GM12878 (cell line): Measurements from ENCODE around the gene ZNF496. TPM values are rescaled to one million over a fixed set of nuclear protein-coding genes. Genes with fewer than 3 reads are reported as not detected.

Experiments
- ATAC-seq: fragments of 200-7000 bp; cut with Tn5 transposase; 3 replicates; pipeline ENCODE4 v1.9.1; 2020; ENCODE audit warnings: mild to moderate bottlenecking, moderate library complexity
- BruUV-seq: library from RNA; stranded (reverse); fragments of 400-500 nt; replicated peaks from 2 replicates; lab custom pipeline; 2021; lab: Mats Ljungman, UMichigan
- CTCF ChIA-PET: fragments of 300-600 bp; sonication (Branson Sonifier 250); formaldehyde crosslinking; extraction: SDS; loops from one replicate; lab custom pipeline; 2021; ENCODE audit warnings: inconsistent platforms; lab: Yijun Ruan, JAX
- POLR2A ChIA-PET: fragments of 350-600 bp; formaldehyde crosslinking; extraction: SDS; loops from one replicate; lab custom pipeline; 2021; ENCODE audit warnings: inconsistent platforms; lab: Charles Lee
- RAD21 ChIA-PET: fragments of 300-600 bp; sonication (Branson Sonifier 250); formaldehyde crosslinking; loops from one replicate; lab custom pipeline; 2023; ENCODE audit warnings: antibody characterized with exemption; ENCODE audit not compliant: unreplicated experiment; lab: Charles Lee
- SMC1A ChIA-PET: fragments of 300-600 bp; sonication (Branson Sonifier 250); formaldehyde crosslinking; loops from one replicate; lab custom pipeline; 2023; ENCODE audit not compliant: unreplicated experiment, uncharacterized antibody; lab: Charles Lee
- DNase-seq: peaks from one replicate; pipeline ENCODE4 v3.0.0-alpha.2; 2011; ENCODE audit warnings: low read depth, low spot score
- FAIRE-seq: peaks from 3 replicates; lab custom pipeline; 2011; peaks lifted over from hg19 to GRCh38; lab: Jason Lieb, UNC
- H2AFZ ChIP-seq: 2 replicates; pipeline ENCODE4 v1.6.0; 2011; ENCODE audit warnings: low read depth, low read length, control low read depth; ENCODE audit not compliant: control insufficient read depth
- H3K27ac ChIP-seq: 2 replicates; pipeline ENCODE4 v1.5.1; 2011; ENCODE audit warnings: control low read depth; ENCODE audit not compliant: control insufficient read depth, insufficient read depth
- H3K27me3 ChIP-seq, 2 experiments: replicated peaks in 1 of 2; 2 replicates each; pipeline versions ENCODE4 v1.6.0 to v1.6.1; 2011; ENCODE audit warnings: low read length in 1 of 2; ENCODE audit not compliant: control insufficient read depth in 2 of 2, insufficient read depth in 2 of 2
- H3K36me3 ChIP-seq, 2 experiments: 2 replicates each; pipeline ENCODE4 v1.5.1; 2011; ENCODE audit warnings: low read length in 1 of 2; ENCODE audit not compliant: control insufficient read depth in 2 of 2, insufficient read depth in 2 of 2
- H3K4me1 ChIP-seq: 2 replicates; pipeline ENCODE4 v1.6.1; 2011; ENCODE audit warnings: mild to moderate bottlenecking, low read length, moderate library complexity, mixed read lengths; ENCODE audit not compliant: control insufficient read depth, insufficient read depth
- H3K4me2 ChIP-seq: 2 replicates; pipeline ENCODE4 v1.6.0; 2011; ENCODE audit warnings: control low read depth; ENCODE audit not compliant: control insufficient read depth, insufficient read depth
- H3K4me3 ChIP-seq: fragments of 200-600 bp; sonication (generic); 2 replicates; pipeline ENCODE4 v1.5.1; 2016
- H3K79me2 ChIP-seq: 2 replicates; pipeline ENCODE4 v1.6.0; 2011; ENCODE audit warnings: low read length; ENCODE audit not compliant: control insufficient read depth, insufficient read depth
- H3K9ac ChIP-seq: 2 replicates; pipeline ENCODE4 v1.8.0; 2011; ENCODE audit warnings: low read length, control low read depth, mixed read lengths; ENCODE audit not compliant: control insufficient read depth, insufficient read depth
- H3K9me3 ChIP-seq: replicated peaks from 3 replicates; pipeline ENCODE4 v1.5.1; 2011; ENCODE audit warnings: mild to moderate bottlenecking, low read length; ENCODE audit not compliant: control insufficient read depth, insufficient read depth
- H4K20me1 ChIP-seq: 2 replicates; pipeline ENCODE4 v1.6.0; 2011; ENCODE audit not compliant: control insufficient read depth, insufficient read depth
- EZH2 ChIP-seq: IDR thresholded peaks from 2 replicates; pipeline ENCODE4 v1.6.1; 2012; ENCODE audit warnings: low read depth, mild to moderate bottlenecking, control low read depth, inconsistent platforms, low read length, borderline replicate concordance; ENCODE audit not compliant: control insufficient read depth
- FOS ChIP-seq: IDR thresholded peaks from 3 replicates; pipeline ENCODE4 v1.6.1; 2011; ENCODE audit warnings: borderline replicate concordance; ENCODE audit not compliant: insufficient read length; ENCODE audit errors: extremely low read depth
- HSF1 ChIP-seq: fragments of 150-350 bp; IDR thresholded peaks from 2 replicates; pipeline ENCODE4 v1.6.1; 2014; ENCODE audit warnings: mild to moderate bottlenecking, low read depth, low read length
- NR2F1 ChIP-seq: fragments of 450-650 bp; conservative IDR thresholded peaks from 2 replicates; pipeline ENCODE4 v1.6.1; 2017; ENCODE audit warnings: mild to moderate bottlenecking
- RFX5 ChIP-seq: IDR thresholded peaks from 2 replicates; pipeline ENCODE4 v1.6.1; 2011; ENCODE audit warnings: low read depth, low read length, improper control_type of control experiment
- USF1 ChIP-seq: IDR thresholded peaks from 2 replicates; pipeline ENCODE4 v1.6.1; 2011; ENCODE audit warnings: borderline replicate concordance, low read depth, mild to moderate bottlenecking, moderate library complexity, mixed read lengths, low read length; ENCODE audit not compliant: insufficient read depth; ENCODE audit errors: extremely low read length
- ZSCAN29 ChIP-seq: fragments of 450-650 bp; IDR thresholded peaks from 2 replicates; pipeline ENCODE4 v1.6.1; 2017; ENCODE audit warnings: mild to moderate bottlenecking, moderate library complexity
- WGBS: methylation state at CpG from one replicate; pipeline ENCODE4 v1.1.6; 2016; ENCODE audit warnings: low lambda C conversion rate; ENCODE audit not compliant: insufficient replicate concordance, insufficient coverage; ENCODE audit errors: missing lambda C conversion rate; 5-methylcytosine and 5-hydroxymethylcytosine counted together
- in situ Hi-C: fragments of 300-500 bp; cut with MboI; formaldehyde crosslinking; loops from 9 replicates; pipeline ENCODE4 v1.14.3; 2018; ENCODE audit warnings: mixed read lengths
- intact Hi-C: fragments of 100-400 bp; cut with micrococcal nuclease; formaldehyde crosslinking; loops from one replicate; pipeline ENCODE4 v1.14.2; 2022; ENCODE audit not compliant: unreplicated experiment
- polyA plus RNA-seq, 11 experiments: library from polyadenylated mRNA; depleted of rRNA in 4 of 11; unstranded in 6 of 11; stranded (reverse) in 5 of 11; fragments of >200 nt; fragmentation: Nextera tagmentation in 4 of 11; fragmentation: Illumina TruSeq in 1 of 11; extraction: Ambion mirVana in 4 of 11; extraction: Trizol in 1 of 11; gene quantifications; 1 replicate in 1 of 11; 2 replicates in 10 of 11; pipeline versions ENCODE4 v1.2.1 to v1.2.3, GENCODE V29; 2011 to 2016; ENCODE audit warnings: inconsistent platforms in 2 of 11, missing spikeins in 2 of 11, low read depth in 1 of 11
- total RNA-seq, 4 experiments: library from RNA; depleted of rRNA in 3 of 4; stranded (reverse); fragments of >200 nt in 3 of 4; fragmentation: Illumina TruSeq in 1 of 4; extraction: Trizol in 1 of 4; gene quantifications; 2 replicates each; pipeline versions ENCODE4 v1.2.1 to v1.2.3, GENCODE V29; 2013 to 2021

The ZNF496 gene
- total and polyA plus RNA-seq, 10 of the 15 experiments (the other 5 are each of a cell fraction or from before 2014, with no cell fraction given) = 1.6 to 26.4 (median 12.5) TPM

GRCh38 chr1:247324204-247324787 is 7.4 kb downstream of the ZNF496 start:
- Histone ChIP-seq H3K4me1 (no peaks in the 10 kb centered on the region), H3K4me3 (no peak overlapping the region), H3K79me2 (no peaks in the 10 kb centered on the region), H2AFZ (no peak overlapping the region), H3K9me3 (no peaks in the 10 kb centered on the region), H4K20me1 (no peaks in the 10 kb centered on the region), H3K4me2 (no peak overlapping the region), H3K36me3 (peaks cover 10 to 13% of the 10 kb centered on the region in 2 experiments; a peak in 3 of 4 replicates), H3K9ac (no peak overlapping the region), H3K27me3 (no peaks in the 10 kb centered on the region), H3K27ac (no peak overlapping the region)
- ChIA-PET RAD21 (no interaction called here), POLR2A (interaction anchor here (0.9 to 1.2 kb wide), 2 partner anchors 112 to 114 kb away, joined by 3 to 4 read pairs; no protein-coding TSS in a partner anchor), SMC1A (interaction anchor here (0.7 to 1.2 kb wide), 3 partner anchors 14 to 117 kb away, joined by 3 read pairs; no protein-coding TSS in a partner anchor), CTCF (interaction anchor here (2.6 kb wide), 1 partner anchor 48 kb away, joined by 13 read pairs; no protein-coding TSS in a partner anchor)
- in situ Hi-C loops (no loop called here), intact Hi-C loops (no loop called here)
- ATAC-seq (no peak), FAIRE-seq (no peak), DNase-seq (no peak)
- no peak for TF ChIP-seq FOS
- no peak for TF ChIP-seq USF1
- TF ChIP-seq RFX5 = no peak
- no peak for TF ChIP-seq NR2F1
- TF ChIP-seq ZSCAN29 = no peak
- no peak for TF ChIP-seq HSF1
- no peak for TF ChIP-seq EZH2
- 100% methylated on average over 1 of the region's 1 CpG for WGBS
- BruUV-seq = no TSS peak
